HepG2 (cell line): ENCODE results near the gene CHTF18. TPM values are rescaled to one million over a fixed set of nuclear protein-coding genes. Genes with fewer than 3 reads are reported as not detected.

Source experiments
- ATAC-seq: fragments of 200-7000 bp; cut with Tn5 transposase; 3 replicates; pipeline ENCODE4 v1.9.1; 2020; ENCODE audit warnings: mild to moderate bottlenecking, moderate library complexity
- BruUV-seq: library from RNA; stranded (reverse); fragments of 400-500 nt; replicated peaks from 2 replicates; lab custom pipeline; 2021; lab: Mats Ljungman, UMichigan
- CTCF ChIA-PET: fragments of 300-600 bp; formaldehyde crosslinking; extraction: SDS; loops from one replicate; lab custom pipeline; 2021; ENCODE audit warnings: low total read pairs, inconsistent platforms, low intra/inter-chr PET ratio; lab: Yijun Ruan, JAX
- POLR2A ChIA-PET: fragments of 350-600 bp; sonication (Branson Sonifier 250); formaldehyde crosslinking; loops from one replicate; lab custom pipeline; 2020; ENCODE audit warnings: antibody characterized with exemption, inconsistent platforms; lab: Yijun Ruan, JAX
- DNase-seq: peaks from one replicate; pipeline ENCODE4 v3.0.0-alpha.2; 2015; ENCODE audit warnings: low spot score
- FAIRE-seq: peaks from 3 replicates; lab custom pipeline; 2011; peaks lifted over from hg19 to GRCh38; lab: Jason Lieb, UNC
- H2AFZ ChIP-seq: one replicate; pipeline ENCODE4 v1.6.1; 2011; ENCODE audit warnings: low read length, inconsistent platforms
- H3K27ac ChIP-seq: fragments of 300-600 bp; 3 replicates; pipeline ENCODE4 v1.8.0; 2011; ENCODE audit warnings: mixed run types, mild to moderate bottlenecking, mixed read lengths, low read length, inconsistent platforms; ENCODE audit not compliant: insufficient read depth; ENCODE audit errors: extremely low read length
- H3K27me3 ChIP-seq, 2 experiments: fragments of 200-600 bp in 1 of 2; 2 replicates in 1 of 2; 3 replicates in 1 of 2; pipeline versions ENCODE4 v1.6.0 to v1.8.0; 2011; ENCODE audit warnings: low read length in 2 of 2, mild to moderate bottlenecking in 2 of 2, moderate library complexity in 2 of 2, inconsistent platforms in 1 of 2; ENCODE audit not compliant: insufficient read depth in 2 of 2, control insufficient read depth in 1 of 2
- H3K36me3 ChIP-seq, 2 experiments: fragments of 200-600 bp in 1 of 2; replicated peaks in 1 of 2; 2 replicates in 1 of 2; 3 replicates in 1 of 2; pipeline versions ENCODE4 v1.5.1 to v1.8.0; 2011; ENCODE audit warnings: low read length in 2 of 2, inconsistent platforms in 1 of 2; ENCODE audit not compliant: insufficient read depth in 2 of 2, control insufficient read depth in 1 of 2
- H3K4me1 ChIP-seq: 2 replicates; pipeline ENCODE4 v1.5.1; 2012; ENCODE audit warnings: low read length, inconsistent platforms; ENCODE audit not compliant: insufficient read depth
- H3K4me2 ChIP-seq: 2 replicates; pipeline ENCODE4 v1.6.0; 2011; ENCODE audit warnings: low read depth, low read length, inconsistent platforms
- H3K4me3 ChIP-seq, 3 experiments: fragments of 200-600 bp in 1 of 3; sonication (generic), shearing (Covaris generic) in 1 of 3; replicated peaks in 1 of 3; 2 replicates each; pipeline ENCODE4 v1.5.1; 2011 to 2016; ENCODE audit warnings: low read length in 3 of 3, inconsistent platforms in 2 of 3, low read depth in 2 of 3, mild to moderate bottlenecking in 2 of 3, control low read depth in 1 of 3, mixed read lengths in 1 of 3; ENCODE audit not compliant: insufficient read depth in 1 of 3
- H3K79me2 ChIP-seq: one replicate; pipeline ENCODE4 v1.6.1; 2011; ENCODE audit warnings: low read length, inconsistent platforms; ENCODE audit not compliant: insufficient read depth
- H3K9ac ChIP-seq: 2 replicates; pipeline ENCODE4 v1.6.0; 2011; ENCODE audit warnings: mild to moderate bottlenecking, low read depth, low read length, inconsistent platforms; ENCODE audit not compliant: insufficient read depth
- H3K9me3 ChIP-seq: 2 replicates; pipeline ENCODE4 v1.5.1; 2012; ENCODE audit warnings: mild to moderate bottlenecking, low read length
- H4K20me1 ChIP-seq: 2 replicates; pipeline ENCODE4 v1.6.0; 2011; ENCODE audit warnings: inconsistent platforms, mild to moderate bottlenecking, low read length, moderate library complexity; ENCODE audit not compliant: insufficient read depth
- BHLHE40 ChIP-seq: IDR thresholded peaks from 2 replicates; pipeline ENCODE4 v1.6.1; 2011; ENCODE audit warnings: low read length, improper control_type of control experiment
- CHD4 ChIP-seq: fragments of 200-600 bp; sonication (generic); IDR thresholded peaks from 2 replicates; pipeline ENCODE4 v1.7.0; 2017; ENCODE audit warnings: mild to moderate bottlenecking, low read length, borderline replicate concordance
- FOXO4 ChIP-seq: sonication (generic); formaldehyde crosslinking; conservative IDR thresholded peaks from 2 replicates; pipeline ENCODE4 v1.8.1; 2023; ENCODE audit warnings: missing genetic modification reagents
- KLF16 ChIP-seq, 2 experiments: sonication (generic) in 1 of 2; formaldehyde crosslinking in 1 of 2; IDR thresholded peaks; 2 replicates each; pipeline versions ENCODE4 v1.6.1 to v1.8.0; 2016 to 2023; ENCODE audit warnings: missing genetic modification reagents in 2 of 2, missing compliant biosample characterization in 1 of 2
- POLR2AphosphoS5 ChIP-seq: IDR thresholded peaks from 2 replicates; pipeline ENCODE4 v1.6.1; 2012; ENCODE audit warnings: low read depth, low read length
- RFXAP ChIP-seq: sonication (generic); formaldehyde crosslinking; IDR thresholded peaks from 2 replicates; pipeline ENCODE4 v1.4.0; 2020; ENCODE audit warnings: missing genetic modification reagents, borderline replicate concordance
- SMC3 ChIP-seq: IDR thresholded peaks from 2 replicates; pipeline ENCODE4 v1.6.1; 2011; ENCODE audit warnings: low read length, improper control_type of control experiment
- U2AF1 ChIP-seq: fragments of 200-400 bp; formaldehyde crosslinking; optimal IDR thresholded peaks from 2 replicates; pipeline ENCODE3; 2017; ENCODE audit warnings: mild to moderate bottlenecking, low read depth, low read length
- ZHX2 ChIP-seq, 2 experiments: sonication (generic) in 1 of 2; formaldehyde crosslinking in 1 of 2; IDR thresholded peaks; 2 replicates each; pipeline versions ENCODE4 v1.6.1 to v1.9.0; 2014 to 2022; ENCODE audit warnings: antibody characterized with exemption in 1 of 2, borderline replicate concordance in 1 of 2, inconsistent platforms in 1 of 2, low read depth in 1 of 2, missing genetic modification reagents in 1 of 2
- ZNF317 ChIP-seq: sonication (generic); formaldehyde crosslinking; IDR thresholded peaks from 2 replicates; pipeline ENCODE4 v1.5.0; 2020; ENCODE audit warnings: mild to moderate bottlenecking, missing genetic modification reagents
- ZNF33B ChIP-seq: sonication (generic); formaldehyde crosslinking; IDR thresholded peaks from 2 replicates; pipeline ENCODE4 v1.5.1; 2020; ENCODE audit warnings: mild to moderate bottlenecking, missing genetic modification reagents
- ZNF589 ChIP-seq: sonication (generic); formaldehyde crosslinking; conservative IDR thresholded peaks from 2 replicates; pipeline ENCODE4 v1.8.0; 2022; ENCODE audit warnings: mild to moderate bottlenecking, moderate library complexity, missing genetic modification reagents
- ZNF782 ChIP-seq: sonication (generic); formaldehyde crosslinking; IDR thresholded peaks from 2 replicates; pipeline ENCODE4 v1.4.0; 2020; ENCODE audit warnings: missing genetic modification reagents, mild to moderate bottlenecking, borderline replicate concordance
- ZNF850 ChIP-seq: sonication (generic); formaldehyde crosslinking; conservative IDR thresholded peaks from 2 replicates; pipeline ENCODE4 v1.9.0; 2021; ENCODE audit warnings: mild to moderate bottlenecking, missing genetic modification reagents
- ZNF878 ChIP-seq: sonication (generic); formaldehyde crosslinking; IDR thresholded peaks from 2 replicates; pipeline ENCODE4 v1.8.1; 2023; ENCODE audit warnings: mild to moderate bottlenecking, missing genetic modification reagents, moderate library complexity
- WGBS: methylation state at CpG from one replicate; pipeline ENCODE4 v1.1.6; 2017; ENCODE audit warnings: low lambda C conversion rate; 5-methylcytosine and 5-hydroxymethylcytosine counted together
- in situ Hi-C: cut with HindIII; loops from 2 replicates; pipeline ENCODE4 v1.10.0; 2017; ENCODE audit warnings: low pct_unique_long_range_greater_than_20kb; ENCODE audit not compliant: extremely low pct_ligation_motif_present
- intact Hi-C: fragments of 100-400 bp; cut with micrococcal nuclease; formaldehyde crosslinking; loops from one replicate; pipeline ENCODE4 v1.10.0; 2022; ENCODE audit not compliant: unreplicated experiment
- polyA plus RNA-seq, 8 experiments: library from polyadenylated mRNA; depleted of rRNA in 3 of 8; stranded (reverse) in 7 of 8; unstranded in 1 of 8; fragments of >200 nt; fragmentation: Illumina TruSeq in 4 of 8; extraction: Trizol in 4 of 8; gene quantifications; 2 replicates each; pipeline versions ENCODE4 v1.2.1 to v1.2.3, GENCODE V29; 2011 to 2016; ENCODE audit warnings: low read depth in 4 of 8, missing spikeins in 1 of 8, mixed read lengths in 1 of 8; ENCODE audit not compliant: insufficient read depth in 1 of 8
- total RNA-seq, 5 experiments: library from RNA; depleted of rRNA; stranded (reverse); fragments of >200 nt; fragmentation: Illumina TruSeq; extraction: Trizol; gene quantifications; 2 replicates each; pipeline ENCODE4 v1.2.3, GENCODE V29; 2016; ENCODE audit warnings: low read depth in 1 of 5

CHTF18 gene
- total and polyA plus RNA-seq, 2 of the 13 experiments (the other 11 are each of a cell fraction or from before 2014, with no cell fraction given), result 8.6 to 22.9 TPM

GRCh38 chr16:782258-782657, 6.2 kb upstream of the CHTF18 start:
- WGBS, result 0% methylated on average over 1 of the region's 6 CpGs
- ATAC-seq (peak; percentile 7; the same call in 2 of the 3 replicates), DNase-seq (no peak), FAIRE-seq (no peak)
- H3K27ac ChIP-seq, result no peak overlapping the region
- H3K4me2 ChIP-seq, result no peak overlapping the region
- no peaks in the 10 kb centered on the region for H3K9me3 ChIP-seq
- BruUV-seq, result no TSS peak
- H3K4me1 ChIP-seq, result peaks cover 4% of the 10 kb centered on the region; the same call in 1 of the 2 replicates
- 0 out of 5 replicates have a peak, but pooled peaks cover 0 to 6% of the 10 kb centered on the region in 2 experiments for H3K36me3 ChIP-seq
- H3K79me2 ChIP-seq, result no peaks in the 10 kb centered on the region
- POLR2A ChIA-PET, result no interaction called here
- H3K4me3 ChIP-seq, result no peak overlapping the region
- in situ Hi-C loops, result no loop called here
- CTCF ChIA-PET, result no interaction called here
- no peak overlapping the region for H3K9ac ChIP-seq
- H3K27me3 ChIP-seq, result peaks cover 13 to 55% of the 10 kb centered on the region in 2 experiments
- no peaks in the 10 kb centered on the region for H4K20me1 ChIP-seq
- H2AFZ ChIP-seq, result no peak overlapping the region
- TF ChIP-seq BHLHE40, result no peak
- no peak for TF ChIP-seq U2AF1
- TF ChIP-seq ZNF782 (CRISPR knock-in tag), result no peak
- TF ChIP-seq ZNF33B (CRISPR knock-in tag), result no peak
- TF ChIP-seq SMC3, result no peak
- TF ChIP-seq POLR2AphosphoS5, result no peak
- TF ChIP-seq ZNF589 (CRISPR knock-in tag), result no peak
- no peak for TF ChIP-seq KLF16 (CRISPR knock-in tag; IDR thresholded peaks at IDR 0.05)
- no peak for TF ChIP-seq ZNF878
- TF ChIP-seq ZHX2 (IDR thresholded peaks at IDR 0.05; ENCODE audit: low read depth), result no peak
- no peak for TF ChIP-seq ZHX2 (CRISPR knock-in tag; IDR thresholded peaks at IDR 0.05; ENCODE audit: borderline replicate concordance)
- no peak for TF ChIP-seq FOXO4
- no peak for TF ChIP-seq RFXAP (CRISPR knock-in tag)
- no peak for TF ChIP-seq CHD4
- no peak for TF ChIP-seq ZNF317
- TF ChIP-seq ZNF850 (CRISPR knock-in tag), result no peak
- intact Hi-C loops, result no loop called here
